Peyer's patch (tissue), 4 donors: ENCODE results near the gene AP1S3. TPM values are rescaled to one million over a fixed set of nuclear protein-coding genes. Genes with fewer than 3 reads are reported as not detected.

Experiments used
- DNase-seq, 3 donors: peaks; one replicate each; pipeline ENCODE4 v3.0.0-alpha.2; 2017 to 2019
- H3K27ac ChIP-seq, 4 donors: fragments of 200-600 bp; sonication (generic); one replicate each; pipeline ENCODE4 v1.5.1; 2016 to 2019
- H3K27me3 ChIP-seq, 2 donors: fragments of 200-600 bp; sonication (generic); one replicate each; pipeline ENCODE4 v1.5.1; 2019
- H3K36me3 ChIP-seq, 3 donors: fragments of 200-600 bp; sonication (generic); one replicate each; pipeline ENCODE4 v1.5.1; 2016 to 2019
- H3K4me1 ChIP-seq, 4 donors: fragments of 200-600 bp; sonication (generic); one replicate each; pipeline ENCODE4 v1.5.1; 2016 to 2019
- H3K4me3 ChIP-seq, 4 donors: fragments of 200-600 bp; sonication (generic); 1 replicate in 3 of 4; 2 replicates in 1 of 4; pipeline ENCODE4 v1.5.1; 2016 to 2019; ENCODE audit warnings: mild to moderate bottlenecking in 1 of 4
- H3K9me3 ChIP-seq, 4 donors: fragments of 200-600 bp; sonication (generic); one replicate each; pipeline ENCODE4 v1.5.1; 2016 to 2019; ENCODE audit warnings: mild to moderate bottlenecking in 1 of 4
- CTCF ChIP-seq, 6 experiments: fragments of 450-650 bp in 4 of 6; fragments of 200-600 bp in 2 of 6; sonication (generic) in 1 of 6; IDR thresholded peaks; one replicate each; pipeline ENCODE4 v1.5.1; 2017 to 2019; ENCODE audit warnings: antibody characterized with exemption in 6 of 6, mild to moderate bottlenecking in 3 of 6, moderate library complexity in 1 of 6
- POLR2A ChIP-seq, 2 donors: fragments of 450-650 bp; IDR thresholded peaks; one replicate each; pipeline ENCODE4 v1.5.1; 2017; ENCODE audit warnings: antibody characterized with exemption in 2 of 2, mild to moderate bottlenecking in 2 of 2, moderate library complexity in 2 of 2
- total RNA-seq, 4 donors: library from RNA; depleted of rRNA; stranded (reverse); fragments of >200 nt; gene quantifications; one replicate each; pipeline ENCODE4 v1.1.0, GENCODE V29; 2016

Gene AP1S3
- total RNA-seq, 4 donors from 2014 or later: 6.3 to 17.0 (median 9.6) TPM

GRCh38 chr2:223759569-223760430 lies 77.6 kb downstream of the AP1S3 start:
- H3K4me1 ChIP-seq: peaks cover 0 to 3% (median 0%) of the 10 kb centered on the region in 4 donors
- no peaks in the 10 kb centered on the region for H3K36me3 ChIP-seq
- TF ChIP-seq CTCF (IDR thresholded peaks at IDR 0.05) (no peak), POLR2A (IDR thresholded peaks at IDR 0.05) (no peak)
- H3K27me3 ChIP-seq: no peaks in the 10 kb centered on the region
- peak overlapping the region in 2 of 4 donors; percentile 11 to 44 for H3K27ac ChIP-seq
- no peaks in the 10 kb centered on the region for H3K9me3 ChIP-seq
- H3K4me3 ChIP-seq: no peak overlapping the region
- no peak for DNase-seq

- DNase-seq: no peak
- H3K9me3 ChIP-seq: no peaks in the 10 kb centered on the region
- H3K4me3 ChIP-seq: no peak overlapping the region
- peaks cover 0 to 3% (median 0%) of the 10 kb centered on the region in 4 donors for H3K4me1 ChIP-seq
- no peak overlapping the region for H3K27ac ChIP-seq
- TF ChIP-seq CTCF (IDR thresholded peaks at IDR 0.05) (no peak), POLR2A (IDR thresholded peaks at IDR 0.05) (no peak)
- no peaks in the 10 kb centered on the region for H3K27me3 ChIP-seq
- H3K36me3 ChIP-seq: no peaks in the 10 kb centered on the region
Observed at GRCh38 chr2:223758131-223758840, 79.1 kb downstream of the AP1S3 start.

- H3K9me3 ChIP-seq: no peaks in the 10 kb centered on the region
- no peaks in the 10 kb centered on the region for H3K36me3 ChIP-seq
- H3K27ac ChIP-seq: no peak overlapping the region
- TF ChIP-seq POLR2A (IDR thresholded peaks at IDR 0.05): no peak
- no peak for TF ChIP-seq CTCF (IDR thresholded peaks at IDR 0.05)
- H3K4me1 ChIP-seq: no peaks in the 10 kb centered on the region
- no peak for DNase-seq
- no peak overlapping the region for H3K4me3 ChIP-seq
- H3K27me3 ChIP-seq: no peaks in the 10 kb centered on the region
Observed at GRCh38 chr2:223753940-223754339, 83.4 kb downstream of the AP1S3 start.

- H3K27me3 ChIP-seq: no peaks in the 10 kb centered on the region
- H3K27ac ChIP-seq: no peak overlapping the region
- H3K36me3 ChIP-seq: no peaks in the 10 kb centered on the region
- no peaks in the 10 kb centered on the region for H3K9me3 ChIP-seq
- no peak for DNase-seq
- no peak overlapping the region for H3K4me3 ChIP-seq
- TF ChIP-seq POLR2A (IDR thresholded peaks at IDR 0.05) (no peak), CTCF (IDR thresholded peaks at IDR 0.05) (no peak)
- H3K4me1 ChIP-seq: no peaks in the 10 kb centered on the region
Observed at GRCh38 chr2:223751012-223751411, 86.4 kb downstream of the AP1S3 start.

GRCh38 chr2:223747392-223748042 lies 89.9 kb downstream of the AP1S3 start:
- H3K4me1 ChIP-seq: no peaks in the 10 kb centered on the region
- TF ChIP-seq POLR2A (IDR thresholded peaks at IDR 0.05) (no peak), CTCF (IDR thresholded peaks at IDR 0.05) (no peak)
- no peaks in the 10 kb centered on the region for H3K27me3 ChIP-seq
- H3K36me3 ChIP-seq: no peaks in the 10 kb centered on the region
- DNase-seq: no peak
- no peak overlapping the region for H3K27ac ChIP-seq
- no peak overlapping the region for H3K4me3 ChIP-seq
- H3K9me3 ChIP-seq: no peaks in the 10 kb centered on the region
